ENCODE data around the gene DFFB. TPM values are rescaled to one million over a fixed set of nuclear protein-coding genes. Genes with fewer than 3 reads are reported as not detected.

Gene DFFB
- total and polyA plus RNA-seq, 5 experiments from 2014 or later, result 8.5 to 21.1 (median 12.5) TPM

- POLR2A ChIA-PET, result no interaction called here
- ATAC-seq (no peak), DNase-seq (peak in 1 of 10 donors; percentile 41)
- Mint-ChIP-seq H3K27ac (peak overlapping the region in 1 of 10 donors; percentile 11), H3K36me3 (peaks cover 0 to 67% (median 13%) of the 10 kb centered on the region in 3 donors), H3K9me3 (peaks cover 0 to 1% (median 0%) of the 10 kb centered on the region in 9 donors), H3K4me1 (no peaks in the 10 kb centered on the region), H3K4me3 (no peak overlapping the region), H3K27me3 (no peaks in the 10 kb centered on the region)
Measured at GRCh38 chr1:3819771-3820200, 37.5 kb upstream of the DFFB start.

GRCh38 chr1:3820316-3820715 is 37.0 kb upstream of the DFFB start:
- no peaks in the 10 kb centered on the region for H3K4me1 Mint-ChIP-seq
- DNase-seq (no peak), ATAC-seq (no peak)
- POLR2A ChIA-PET, result no interaction called here
- no peaks in the 10 kb centered on the region for H3K27me3 Mint-ChIP-seq
- no peak overlapping the region for H3K27ac Mint-ChIP-seq
- H3K9me3 Mint-ChIP-seq, result peaks cover 0 to 1% (median 0%) of the 10 kb centered on the region in 9 donors
- H3K36me3 Mint-ChIP-seq, result peaks cover 0 to 63% (median 13%) of the 10 kb centered on the region in 3 donors
- no peak overlapping the region for H3K4me3 Mint-ChIP-seq

- Mint-ChIP-seq H3K4me3 (no peak overlapping the region), H3K4me1 (no peaks in the 10 kb centered on the region), H3K27ac (peak overlapping the region in 1 of 10 donors; percentile 62), H3K27me3 (no peaks in the 10 kb centered on the region), H3K36me3 (peaks cover 0 to 63% (median 14%) of the 10 kb centered on the region in 3 donors), H3K9me3 (peaks cover 0 to 1% (median 0%) of the 10 kb centered on the region in 9 donors)
- no peak for DNase-seq
- POLR2A ChIA-PET, result no interaction called here
- no peak for ATAC-seq
Measured at GRCh38 chr1:3821004-3821403, 36.3 kb upstream of the DFFB start.

- no peak for DNase-seq
- Mint-ChIP-seq H3K9me3 (peaks cover 0 to 1% (median 0%) of the 10 kb centered on the region in 9 donors), H3K4me1 (no peaks in the 10 kb centered on the region), H3K4me3 (no peak overlapping the region), H3K27me3 (no peaks in the 10 kb centered on the region), H3K27ac (peak overlapping the region in 1 of 10 donors; percentile 62), H3K36me3 (peaks cover 0 to 64% (median 14%) of the 10 kb centered on the region in 3 donors)
- ATAC-seq, result no peak
- POLR2A ChIA-PET, result no interaction called here
Measured at GRCh38 chr1:3821447-3821846, 35.8 kb upstream of the DFFB start.

GRCh38 chr1:3821908-3822307 is 35.4 kb upstream of the DFFB start:
- no peak overlapping the region for H3K4me3 Mint-ChIP-seq
- H3K4me1 Mint-ChIP-seq, result no peaks in the 10 kb centered on the region
- DNase-seq (no peak), ATAC-seq (no peak)
- H3K27me3 Mint-ChIP-seq, result no peaks in the 10 kb centered on the region
- peaks cover 0 to 1% (median 0%) of the 10 kb centered on the region in 9 donors for H3K9me3 Mint-ChIP-seq
- H3K36me3 Mint-ChIP-seq, result peaks cover 0 to 67% (median 14%) of the 10 kb centered on the region in 3 donors
- POLR2A ChIA-PET, result interaction anchor here (0.7 kb wide), 1 partner anchor 36 kb away, joined by 4 read pairs; no protein-coding TSS in a partner anchor
- H3K27ac Mint-ChIP-seq, result no peak overlapping the region

- POLR2A ChIA-PET, result interaction anchor here (0.7 kb wide), 1 partner anchor 36 kb away, joined by 4 read pairs; no protein-coding TSS in a partner anchor
- no peaks in the 10 kb centered on the region for H3K4me1 Mint-ChIP-seq
- DNase-seq (peak in 1 of 10 donors; percentile 22), ATAC-seq (no peak)
- peaks cover 0 to 71% (median 14%) of the 10 kb centered on the region in 3 donors for H3K36me3 Mint-ChIP-seq
- H3K27me3 Mint-ChIP-seq, result no peaks in the 10 kb centered on the region
- H3K27ac Mint-ChIP-seq, result no peak overlapping the region
- peaks cover 0 to 1% (median 0%) of the 10 kb centered on the region in 9 donors for H3K9me3 Mint-ChIP-seq
- H3K4me3 Mint-ChIP-seq, result no peak overlapping the region
Measured at GRCh38 chr1:3822421-3822820, 34.9 kb upstream of the DFFB start.

- Mint-ChIP-seq H3K4me1 (no peaks in the 10 kb centered on the region), H3K9me3 (peaks cover 0 to 1% (median 0%) of the 10 kb centered on the region in 9 donors), H3K36me3 (peaks cover 0 to 83% (median 13%) of the 10 kb centered on the region in 3 donors), H3K4me3 (no peak overlapping the region), H3K27ac (no peak overlapping the region), H3K27me3 (no peaks in the 10 kb centered on the region)
- DNase-seq (no peak), ATAC-seq (no peak)
- POLR2A ChIA-PET, result no interaction called here
Measured at GRCh38 chr1:3824650-3825049, 32.6 kb upstream of the DFFB start.

GRCh38 chr1:3825356-3825755 is 31.9 kb upstream of the DFFB start:
- DNase-seq, result no peak
- POLR2A ChIA-PET, result no interaction called here
- H3K9me3 Mint-ChIP-seq, result peaks cover 0 to 1% (median 0%) of the 10 kb centered on the region in 9 donors
- ATAC-seq, result no peak
- H3K36me3 Mint-ChIP-seq, result peaks cover 0 to 85% (median 16%) of the 10 kb centered on the region in 3 donors
- no peak overlapping the region for H3K4me3 Mint-ChIP-seq
- H3K4me1 Mint-ChIP-seq, result no peaks in the 10 kb centered on the region
- no peak overlapping the region for H3K27ac Mint-ChIP-seq
- no peaks in the 10 kb centered on the region for H3K27me3 Mint-ChIP-seq

- Mint-ChIP-seq H3K27me3 (no peaks in the 10 kb centered on the region), H3K9me3 (peaks cover 0 to 1% (median 0%) of the 10 kb centered on the region in 9 donors), H3K4me1 (no peaks in the 10 kb centered on the region), H3K4me3 (no peak overlapping the region), H3K36me3 (peaks cover 5 to 87% (median 21%) of the 10 kb centered on the region in 3 donors), H3K27ac (no peak overlapping the region)
- no peak for DNase-seq
- no peak for ATAC-seq
- POLR2A ChIA-PET, result no interaction called here
Measured at GRCh38 chr1:3827813-3828307, 29.4 kb upstream of the DFFB start.

GRCh38 chr1:3828391-3828790 is 28.9 kb upstream of the DFFB start:
- H3K9me3 Mint-ChIP-seq, result peaks cover 0 to 1% (median 0%) of the 10 kb centered on the region in 9 donors
- H3K4me1 Mint-ChIP-seq, result no peaks in the 10 kb centered on the region
- no peaks in the 10 kb centered on the region for H3K27me3 Mint-ChIP-seq
- H3K36me3 Mint-ChIP-seq, result peaks cover 5 to 86% (median 21%) of the 10 kb centered on the region in 3 donors
- no peak for ATAC-seq
- DNase-seq, result no peak
- no peak overlapping the region for H3K27ac Mint-ChIP-seq
- no peak overlapping the region for H3K4me3 Mint-ChIP-seq
- POLR2A ChIA-PET, result no interaction called here

- no peaks in the 10 kb centered on the region for H3K27me3 Mint-ChIP-seq
- POLR2A ChIA-PET, result no interaction called here
- no peak overlapping the region for H3K4me3 Mint-ChIP-seq
- H3K9me3 Mint-ChIP-seq, result no peaks in the 10 kb centered on the region
- no peak for DNase-seq
- peaks cover 5 to 87% (median 27%) of the 10 kb centered on the region in 3 donors for H3K36me3 Mint-ChIP-seq
- H3K4me1 Mint-ChIP-seq, result no peaks in the 10 kb centered on the region
- H3K27ac Mint-ChIP-seq, result no peak overlapping the region
- no peak for ATAC-seq
Measured at GRCh38 chr1:3831689-3832088, 25.6 kb upstream of the DFFB start.

- Mint-ChIP-seq H3K27me3 (no peaks in the 10 kb centered on the region), H3K27ac (peak overlapping the region in 1 of 10 donors; percentile 34), H3K4me3 (no peak overlapping the region), H3K9me3 (peaks cover 0 to 10% (median 0%) of the 10 kb centered on the region in 9 donors), H3K36me3 (peaks cover 19 to 91% (median 49%) of the 10 kb centered on the region in 3 donors), H3K4me1 (no peaks in the 10 kb centered on the region)
- ATAC-seq (no peak), DNase-seq (no peak)
- POLR2A ChIA-PET, result no interaction called here
Measured at GRCh38 chr1:3834701-3835100, 22.6 kb upstream of the DFFB start.

GRCh38 chr1:3836421-3836820 is 20.9 kb upstream of the DFFB start:
- H3K4me1 Mint-ChIP-seq, result no peaks in the 10 kb centered on the region
- H3K27me3 Mint-ChIP-seq, result no peaks in the 10 kb centered on the region
- POLR2A ChIA-PET, result interaction anchor here (0.6 to 1.1 kb wide), 3 partner anchors 8 to 1307 kb away, joined by 6 to 8 read pairs (median 7); partner anchors contain the start of gene HES5
- H3K4me3 Mint-ChIP-seq, result no peak overlapping the region
- peak overlapping the region in 1 of 10 donors; percentile 72 for H3K27ac Mint-ChIP-seq
- ATAC-seq, result no peak
- no peak for DNase-seq
- H3K9me3 Mint-ChIP-seq, result peaks cover 0 to 10% (median 0%) of the 10 kb centered on the region in 9 donors
- peaks cover 19 to 88% (median 48%) of the 10 kb centered on the region in 3 donors for H3K36me3 Mint-ChIP-seq

GRCh38 chr1:3837200-3837599 is 20.1 kb upstream of the DFFB start:
- DNase-seq (no peak), ATAC-seq (no peak)
- H3K27me3 Mint-ChIP-seq, result no peaks in the 10 kb centered on the region
- no peaks in the 10 kb centered on the region for H3K4me1 Mint-ChIP-seq
- POLR2A ChIA-PET, result no interaction called here
- H3K36me3 Mint-ChIP-seq, result peaks cover 15 to 88% (median 44%) of the 10 kb centered on the region in 3 donors
- H3K27ac Mint-ChIP-seq, result no peak overlapping the region
- H3K9me3 Mint-ChIP-seq, result peaks cover 0 to 10% (median 0%) of the 10 kb centered on the region in 9 donors
- H3K4me3 Mint-ChIP-seq, result no peak overlapping the region
